ENCODE data around the gene PAX5.

Gene PAX5

DNA sequence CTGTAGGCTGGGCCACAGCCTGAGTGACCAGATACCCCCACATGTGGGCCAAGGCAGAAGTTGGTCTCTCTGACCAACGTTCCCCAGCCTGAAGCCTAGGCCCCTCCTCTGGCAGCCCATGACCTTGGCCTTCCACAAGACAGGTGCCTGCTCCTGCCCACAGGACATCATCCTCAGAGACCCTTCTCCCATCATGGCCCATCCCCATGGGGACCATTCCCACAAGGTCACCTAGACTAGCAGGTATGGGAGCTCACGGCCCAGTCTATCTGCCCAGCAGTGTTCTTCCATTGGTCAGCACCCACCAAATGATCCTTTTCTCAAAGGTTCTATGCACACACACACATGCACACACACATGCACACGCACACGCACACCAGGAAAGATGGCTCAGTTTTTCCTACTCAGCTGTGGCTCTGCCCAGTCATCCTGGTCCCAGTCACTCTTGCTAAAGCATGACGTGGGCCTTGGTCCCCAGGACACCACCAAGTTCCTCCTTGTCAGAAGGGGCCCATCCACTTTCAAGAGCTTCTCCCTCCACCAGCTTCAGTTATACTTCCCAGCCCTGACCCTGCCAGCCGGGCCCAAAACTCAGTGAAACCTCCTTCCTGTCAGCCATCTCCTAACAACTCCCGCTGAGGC lies 65.4 kb downstream of the PAX5 start:
- DNase-seq (ENCODE audit: low read depth, low spot score), result no peak

DNA sequence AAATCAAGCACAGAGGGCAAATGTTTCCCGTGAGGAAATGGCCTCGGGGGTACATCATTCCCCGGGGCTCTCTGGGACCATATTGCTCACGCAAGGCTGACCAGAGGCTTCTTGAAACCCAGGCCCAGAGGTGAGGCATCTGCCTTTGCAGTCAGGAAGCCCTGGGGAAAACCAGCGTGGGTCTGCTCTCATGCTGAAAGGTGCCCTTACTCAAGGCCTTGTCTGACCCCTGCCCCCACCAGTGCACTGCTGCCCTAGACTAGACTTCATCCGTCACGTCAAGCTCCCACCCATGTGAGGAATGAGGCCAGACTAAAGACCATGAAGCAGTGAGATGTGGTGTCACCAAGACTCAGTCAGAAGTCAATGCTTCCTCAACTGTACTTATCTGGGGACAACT lies 66.1 kb downstream of the PAX5 start:
- H3K4me3 ChIP-seq (ENCODE audit: low read length), result no peak overlapping the region
- no peak for DNase-seq (ENCODE audit: low read depth, low spot score)

More for the DNA sequence above, 65.4 kb downstream of the PAX5 start:
- H3K4me3 ChIP-seq (ENCODE audit: low read length), result no peak overlapping the region

DNA sequence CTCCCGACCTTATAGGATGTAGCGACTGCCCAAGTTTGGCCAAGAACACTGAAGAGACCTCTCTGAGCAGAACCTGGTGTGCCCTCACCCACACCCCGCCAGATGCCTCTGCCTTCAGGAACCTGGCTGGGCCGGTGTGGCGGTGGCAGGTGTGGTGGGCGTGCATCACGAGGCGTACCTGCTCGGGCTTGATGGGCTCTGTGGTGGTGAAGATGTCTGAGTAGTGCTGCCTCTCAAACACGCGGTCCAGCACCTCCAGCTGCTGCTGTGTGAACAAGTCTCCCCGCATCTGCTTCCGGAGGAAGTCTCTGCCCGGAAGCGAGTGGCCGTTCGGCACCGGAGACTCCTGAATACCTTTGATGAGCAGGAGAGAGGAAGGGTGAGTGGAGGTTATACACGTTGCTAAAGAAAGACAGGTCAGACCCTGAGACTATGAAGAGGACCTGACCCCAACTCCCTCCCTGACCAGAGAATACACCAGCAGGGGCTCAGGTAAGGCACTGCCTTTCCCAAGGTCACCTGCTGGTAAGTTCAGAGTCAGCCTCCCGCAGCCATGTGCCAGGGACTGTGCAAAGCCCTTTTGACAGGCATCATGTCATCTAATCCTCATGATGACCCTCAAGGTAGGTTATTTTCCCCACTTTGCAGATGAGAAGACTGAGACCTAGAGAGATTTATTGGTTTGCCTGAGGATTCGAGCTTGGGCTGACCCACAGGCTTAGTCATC lies 67.5 kb downstream of the PAX5 start:
- no peak for DNase-seq (ENCODE audit: low read depth, low spot score)
- H3K4me3 ChIP-seq (ENCODE audit: low read length), result no peak overlapping the region

DNA sequence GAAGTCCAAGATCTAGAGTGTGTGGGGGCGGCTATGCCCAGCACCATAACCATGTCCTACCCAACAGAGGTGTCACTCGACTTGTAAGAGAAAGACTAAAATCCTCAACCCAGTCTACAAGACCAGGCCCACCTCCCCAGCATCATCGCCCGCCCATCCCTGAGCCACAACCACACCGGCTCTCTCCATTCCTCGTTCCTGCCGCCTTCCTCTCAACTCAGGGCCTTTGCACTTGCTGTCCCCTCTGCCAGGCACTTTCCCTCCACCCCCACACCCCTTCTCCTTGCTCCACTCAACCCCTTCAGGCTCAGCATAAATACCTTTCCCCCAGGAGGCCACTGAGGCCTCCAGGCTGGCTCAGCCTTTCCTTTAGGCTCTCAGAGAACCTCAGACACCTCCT lies 69.3 kb downstream of the PAX5 start:
- H3K4me3 ChIP-seq (ENCODE audit: low read length), result no peak overlapping the region
- DNase-seq (ENCODE audit: low read depth, low spot score), result no peak

DNA sequence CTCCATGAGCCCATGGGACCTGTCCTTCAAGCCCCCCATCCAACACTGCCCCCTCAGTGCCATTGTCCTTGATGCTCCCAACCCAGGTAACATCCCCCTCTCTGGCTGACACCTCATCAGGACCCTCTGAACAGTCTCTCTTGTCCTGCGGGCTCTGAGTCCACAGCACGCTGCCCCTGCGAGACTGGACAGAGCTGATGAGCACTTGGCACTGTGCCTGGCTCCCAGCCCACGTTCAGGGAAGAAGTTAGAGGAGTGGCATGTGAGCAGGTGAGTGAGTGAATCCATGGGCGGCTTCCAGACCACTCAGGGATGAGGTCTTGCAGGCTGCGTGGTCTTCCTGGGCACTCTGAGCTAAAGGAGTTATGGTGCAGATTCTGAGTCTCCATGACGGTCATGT lies 70.7 kb downstream of the PAX5 start:
- H3K4me3 ChIP-seq (ENCODE audit: low read length), result no peak overlapping the region
- DNase-seq (ENCODE audit: low read depth, low spot score), result no peak

DNA sequence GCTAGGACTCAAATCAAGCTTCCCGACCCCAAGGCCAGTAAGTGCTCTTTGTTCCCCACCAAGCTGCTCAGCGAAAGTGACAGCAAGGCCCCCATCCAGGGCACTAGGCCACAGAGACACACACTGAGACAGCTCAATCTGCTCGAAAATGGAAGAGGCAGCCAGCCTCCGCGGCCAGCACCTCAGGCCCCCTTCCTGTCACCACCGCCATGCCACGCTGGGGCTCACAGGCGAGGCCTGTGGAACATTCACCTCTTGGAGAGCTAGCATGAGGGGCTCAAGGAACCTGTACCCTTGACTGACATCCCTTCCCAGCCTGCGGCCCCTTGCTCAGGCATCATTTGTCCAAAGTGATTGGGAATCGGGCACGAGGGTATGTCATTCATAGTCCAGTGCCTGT lies 71.4 kb downstream of the PAX5 start:
- H3K4me3 ChIP-seq (ENCODE audit: low read length), result no peak overlapping the region
- no peak for DNase-seq (ENCODE audit: low read depth, low spot score)

DNA sequence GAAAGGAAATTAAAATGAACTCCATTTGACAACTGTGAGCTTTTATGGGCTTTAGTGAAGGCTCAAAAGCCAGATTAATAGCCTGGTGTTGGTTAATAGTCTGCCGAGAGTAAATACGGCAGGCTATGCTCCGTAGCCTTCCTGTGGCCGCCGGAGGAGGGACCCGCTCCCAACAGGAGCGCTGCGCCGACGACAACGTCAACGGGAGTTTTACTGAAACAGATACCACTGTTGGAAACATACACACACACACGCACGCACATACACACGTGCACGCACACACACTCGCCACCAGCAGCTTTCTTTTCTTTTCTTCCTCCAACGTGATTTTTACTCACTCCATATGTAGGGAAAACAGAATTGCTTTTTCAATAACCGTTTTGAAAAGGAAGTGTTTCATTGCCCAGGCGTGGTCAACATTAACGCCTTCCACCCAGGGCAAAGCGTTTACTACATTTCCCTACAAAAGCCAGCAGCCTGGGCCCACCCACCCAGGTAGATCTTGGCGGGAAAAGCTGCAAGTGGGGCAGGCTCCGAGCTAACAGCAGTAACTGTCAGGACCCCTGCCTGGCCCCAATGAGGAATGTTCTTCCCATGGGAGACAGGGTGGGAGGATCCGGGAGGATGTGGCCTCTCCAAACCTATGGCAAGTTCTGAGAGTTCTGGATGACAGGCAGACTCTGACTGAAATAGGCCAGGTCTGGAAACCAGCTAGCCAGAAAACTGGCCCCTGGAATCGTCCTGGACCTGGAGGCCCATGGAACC lies 72.3 kb downstream of the PAX5 start:
- no peak overlapping the region for H3K4me3 ChIP-seq (ENCODE audit: low read length)
- no peak for DNase-seq (ENCODE audit: low read depth, low spot score)

DNA sequence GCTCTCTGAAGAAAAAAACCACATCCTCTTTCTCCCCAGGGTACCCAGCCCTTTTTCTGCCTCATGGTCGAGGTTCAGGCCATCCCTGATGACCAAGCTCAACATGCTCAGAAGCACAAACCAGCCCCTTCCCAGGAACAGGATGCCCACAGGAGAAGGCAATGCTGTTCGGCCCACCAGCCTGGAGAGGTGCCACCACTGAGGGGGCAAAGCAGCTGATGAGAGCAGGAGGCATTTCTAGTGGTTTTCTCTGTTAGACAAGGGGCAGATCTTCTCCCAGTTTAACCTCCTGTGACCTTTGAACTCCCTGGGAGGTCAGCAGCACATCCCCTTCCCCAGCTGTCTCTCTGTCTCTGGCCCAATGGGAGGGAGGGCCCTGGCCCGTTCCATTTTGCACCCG lies 73.0 kb downstream of the PAX5 start:
- DNase-seq (ENCODE audit: low read depth, low spot score), result no peak

DNA sequence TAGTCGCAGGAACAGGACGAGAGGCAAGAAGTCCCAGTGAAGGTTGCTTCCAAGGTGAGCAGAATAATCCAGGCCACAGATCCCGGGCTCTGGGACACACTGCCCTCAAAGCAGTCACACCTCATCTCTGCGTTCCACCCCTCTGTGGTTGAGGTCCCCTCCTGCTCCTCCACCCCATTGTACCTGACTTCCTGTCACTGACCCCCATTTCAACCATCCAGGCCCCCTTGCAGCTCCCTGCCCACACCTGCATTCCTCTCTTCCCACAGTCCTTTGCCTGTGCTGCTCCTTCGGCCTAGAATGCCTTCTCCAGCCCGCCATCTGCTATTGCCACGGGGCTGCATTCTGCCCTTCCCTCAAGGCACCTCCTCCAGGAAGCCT lies 73.5 kb downstream of the PAX5 start:
- no peak for DNase-seq (ENCODE audit: low read depth, low spot score)
- no peak overlapping the region for H3K4me3 ChIP-seq (ENCODE audit: low read length)

More for the DNA sequence above, 73.0 kb downstream of the PAX5 start:
- H3K4me3 ChIP-seq (ENCODE audit: low read length), result no peak overlapping the region

DNA sequence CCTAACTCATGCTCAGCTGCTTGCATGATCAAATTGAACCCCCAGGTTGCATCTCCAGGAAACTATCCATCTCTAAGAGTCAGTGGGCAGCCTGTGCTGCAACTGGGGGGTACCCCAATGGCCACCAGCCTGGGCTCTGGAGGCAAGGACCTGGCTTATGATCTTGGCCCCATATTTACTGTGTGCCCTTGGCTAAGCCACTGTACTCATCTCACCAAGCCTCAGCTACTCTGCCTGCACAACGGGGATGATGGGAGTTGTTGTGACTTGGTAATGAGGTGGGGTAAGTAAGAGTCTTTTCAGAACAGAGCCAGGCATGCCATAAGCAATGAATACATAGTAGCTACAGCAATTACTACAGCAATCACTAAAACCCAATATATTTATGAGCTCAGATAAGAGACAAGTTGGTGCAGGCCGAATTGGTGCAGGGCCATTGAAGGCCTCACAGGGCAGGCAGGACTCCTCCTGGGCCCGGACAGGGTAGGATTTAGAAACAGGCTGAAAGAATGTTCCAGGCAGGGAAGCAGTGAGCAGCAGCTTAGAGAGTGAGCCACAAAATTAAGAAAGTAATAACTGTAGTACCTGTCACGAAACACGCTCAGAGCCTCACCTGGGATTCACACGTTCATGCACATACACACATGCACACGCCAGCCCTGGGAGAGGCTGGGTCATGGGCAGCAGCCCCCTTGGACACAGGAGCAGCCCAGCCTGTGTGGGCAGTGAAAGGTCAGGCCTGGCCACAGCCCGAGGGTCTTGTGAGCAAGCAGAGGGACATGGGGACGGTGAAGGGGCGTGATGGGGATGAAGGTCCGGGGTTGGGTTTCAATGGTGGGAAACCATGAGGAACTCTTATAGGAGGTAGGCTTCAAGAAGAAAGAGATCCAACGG lies 74.1 kb downstream of the PAX5 start:
- DNase-seq (ENCODE audit: low read depth, low spot score), result no peak

DNA sequence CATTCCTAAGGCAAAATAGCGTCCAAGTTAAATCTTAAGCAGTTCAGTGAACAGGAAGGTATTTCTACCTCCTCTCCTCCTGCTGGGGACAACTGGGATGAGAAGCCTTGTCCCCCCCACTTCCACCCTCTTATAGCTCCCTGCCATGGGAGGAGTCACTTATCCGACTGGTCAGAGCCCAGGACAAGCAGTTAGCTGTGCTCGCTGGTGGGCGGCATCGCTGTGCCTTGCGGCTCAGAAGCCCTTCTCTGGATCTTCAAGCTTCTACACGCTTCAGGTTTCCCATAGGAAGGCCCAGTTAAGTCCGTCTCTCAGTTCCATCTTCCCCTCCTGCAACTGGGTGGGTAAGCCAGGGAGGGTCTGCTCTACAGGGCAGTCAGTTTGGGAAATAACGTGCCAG lies 77.2 kb downstream of the PAX5 start:
- H3K4me3 ChIP-seq (ENCODE audit: low read length), result no peak overlapping the region
- DNase-seq (ENCODE audit: low read depth, low spot score), result no peak

More for the DNA sequence above, 74.1 kb downstream of the PAX5 start:
- no peak overlapping the region for H3K4me3 ChIP-seq (ENCODE audit: low read length)

DNA sequence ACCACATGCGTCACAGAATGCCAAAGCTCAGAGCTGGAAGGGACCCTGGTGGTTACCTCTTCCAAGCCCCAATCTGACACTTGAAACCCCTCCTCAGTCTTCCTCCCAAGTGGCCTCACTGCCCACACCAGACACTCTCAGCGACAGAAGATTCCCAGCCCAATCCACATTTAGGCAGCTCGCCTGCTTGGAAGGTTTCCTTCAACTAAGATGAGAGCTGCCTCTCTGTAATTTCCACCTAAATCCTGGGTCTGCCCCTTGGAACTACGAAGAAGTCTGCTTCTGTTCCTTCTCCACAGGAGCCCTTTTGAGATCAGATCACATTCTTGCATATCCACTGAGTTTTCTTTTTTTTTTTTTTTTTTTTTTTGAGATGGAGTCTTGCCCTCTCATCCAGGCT lies 83.7 kb downstream of the PAX5 start:
- DNase-seq (ENCODE audit: low read depth, low spot score), result no peak
- H3K4me3 ChIP-seq (ENCODE audit: low read length), result no peak overlapping the region

DNA sequence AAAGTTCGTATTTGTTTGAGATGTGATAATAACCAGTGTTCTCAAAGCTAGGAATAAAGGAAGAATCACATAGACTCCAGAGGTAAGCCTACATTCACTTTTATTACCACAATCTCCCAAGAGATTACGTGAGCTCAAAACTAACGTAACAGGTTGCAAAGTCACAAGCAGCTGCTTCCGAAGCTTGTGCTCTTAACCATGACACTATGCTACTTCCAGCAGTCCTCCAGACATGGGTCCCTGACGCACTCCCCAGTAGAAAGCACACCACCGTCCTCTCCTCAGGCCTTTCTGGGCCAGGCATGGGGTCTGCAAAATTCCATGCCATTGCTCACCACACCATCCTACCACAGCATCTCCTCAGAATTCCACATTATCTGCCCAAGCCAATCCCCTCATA lies 84.6 kb downstream of the PAX5 start:
- H3K4me3 ChIP-seq (ENCODE audit: low read length), result no peak overlapping the region
- DNase-seq (ENCODE audit: low read depth, low spot score), result no peak

DNA sequence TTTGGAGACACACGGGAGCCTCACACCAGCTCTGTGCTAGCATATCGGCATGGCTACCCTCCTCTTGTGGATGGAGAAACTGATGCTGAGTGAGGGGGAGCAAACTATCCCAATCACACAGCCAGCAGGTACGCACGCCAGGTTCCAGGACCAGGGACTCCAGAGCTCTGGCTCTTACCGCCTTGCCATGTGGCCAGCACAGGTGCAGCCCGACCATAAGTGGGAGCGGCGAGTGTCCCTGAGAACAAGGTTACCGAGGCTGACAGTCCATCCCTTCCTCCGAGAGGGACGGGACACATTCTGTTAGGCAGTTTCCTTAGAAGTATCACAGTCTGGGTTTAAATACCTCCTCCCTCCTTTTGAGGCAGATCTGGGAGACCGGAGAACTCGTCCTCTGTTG lies 86.0 kb downstream of the PAX5 start:
- no peak overlapping the region for H3K4me3 ChIP-seq (ENCODE audit: low read length)
- DNase-seq (ENCODE audit: low read depth, low spot score), result no peak

DNA sequence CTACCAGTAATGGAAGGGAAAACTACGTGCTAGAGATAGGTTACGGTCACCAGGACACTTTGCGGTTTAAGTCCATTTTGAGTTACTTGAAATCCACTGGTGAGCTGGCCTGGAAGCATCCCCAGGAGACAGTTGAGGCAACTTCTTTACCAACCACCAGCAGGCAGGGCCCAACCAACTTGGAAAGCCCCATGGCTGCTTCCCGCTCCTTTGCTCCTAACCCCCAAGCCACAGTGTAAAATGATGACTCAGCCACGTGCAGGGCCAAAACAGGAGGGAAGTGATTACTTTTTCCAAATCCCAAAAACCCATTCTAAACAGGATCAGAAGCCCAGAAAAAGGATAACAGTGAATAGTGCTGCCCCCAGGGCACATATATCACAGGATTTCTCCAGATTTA lies 87.4 kb downstream of the PAX5 start:
- DNase-seq (ENCODE audit: low read depth, low spot score), result no peak
- no peak overlapping the region for H3K4me3 ChIP-seq (ENCODE audit: low read length)

DNA sequence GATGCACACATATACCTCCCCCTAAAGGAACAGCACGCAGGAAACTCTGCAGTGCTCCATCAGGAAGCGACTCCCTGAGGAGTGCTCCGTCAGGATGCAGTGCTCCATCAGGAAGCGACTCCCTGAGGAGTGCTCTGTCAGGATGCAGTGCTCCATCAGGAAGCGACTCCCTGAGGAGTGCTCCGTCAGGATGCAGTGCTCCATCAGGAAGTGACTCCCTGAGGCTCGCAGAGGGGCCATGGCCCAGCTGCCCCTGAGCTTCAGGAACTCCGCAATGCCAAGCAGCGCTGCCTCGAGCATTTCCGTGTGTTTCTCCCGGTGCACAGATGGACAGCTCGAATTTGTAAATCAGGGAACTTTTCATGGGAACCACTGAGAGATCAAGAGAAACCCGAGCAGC lies 88.1 kb downstream of the PAX5 start:
- no peak for DNase-seq (ENCODE audit: low read depth, low spot score)
- H3K4me3 ChIP-seq (ENCODE audit: low read length), result no peak overlapping the region

DNA sequence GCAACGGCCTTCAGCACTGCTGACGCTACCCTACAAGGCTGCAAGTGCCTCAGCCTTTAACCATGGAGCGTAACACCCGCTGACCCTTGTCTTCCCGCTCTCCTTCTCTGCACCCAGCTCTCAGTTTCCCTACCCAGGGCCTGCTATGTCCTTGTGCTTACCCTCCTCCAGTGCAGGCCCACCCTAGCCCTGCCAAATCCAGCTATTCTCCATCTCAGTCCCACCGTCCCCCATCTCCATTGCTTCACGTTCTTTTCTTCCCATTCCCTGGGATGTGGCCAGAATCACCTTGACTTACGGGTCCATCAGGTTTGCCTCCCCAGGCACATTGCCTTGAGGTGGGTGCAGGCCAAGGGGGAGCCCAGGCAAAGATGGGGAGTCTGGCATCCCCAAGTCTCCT lies 91.2 kb downstream of the PAX5 start:
- no peak for DNase-seq (ENCODE audit: low read depth, low spot score)
- no peak overlapping the region for H3K4me3 ChIP-seq (ENCODE audit: low read length)

DNA sequence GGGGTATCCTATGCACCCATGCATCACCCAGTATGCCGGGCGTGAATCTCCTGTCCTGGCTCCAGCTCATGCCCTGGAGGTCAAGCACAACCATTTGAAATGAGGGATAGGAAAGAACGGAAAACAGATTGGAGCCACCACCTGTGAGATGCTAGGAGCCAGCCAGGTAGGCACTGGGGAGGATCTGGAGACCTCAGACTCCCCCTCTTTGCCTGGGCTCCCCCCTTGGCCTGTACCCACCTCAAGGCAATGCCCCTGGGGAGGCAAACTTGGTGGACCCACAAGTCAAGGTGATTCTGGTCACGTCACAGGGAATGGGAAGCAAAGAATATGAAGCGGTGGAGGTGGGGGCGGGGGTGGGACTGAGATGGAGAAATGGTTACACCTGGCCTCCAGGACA lies 92.6 kb downstream of the PAX5 start:
- H3K4me3 ChIP-seq (ENCODE audit: low read length), result no peak overlapping the region
- DNase-seq (ENCODE audit: low read depth, low spot score), result no peak

DNA sequence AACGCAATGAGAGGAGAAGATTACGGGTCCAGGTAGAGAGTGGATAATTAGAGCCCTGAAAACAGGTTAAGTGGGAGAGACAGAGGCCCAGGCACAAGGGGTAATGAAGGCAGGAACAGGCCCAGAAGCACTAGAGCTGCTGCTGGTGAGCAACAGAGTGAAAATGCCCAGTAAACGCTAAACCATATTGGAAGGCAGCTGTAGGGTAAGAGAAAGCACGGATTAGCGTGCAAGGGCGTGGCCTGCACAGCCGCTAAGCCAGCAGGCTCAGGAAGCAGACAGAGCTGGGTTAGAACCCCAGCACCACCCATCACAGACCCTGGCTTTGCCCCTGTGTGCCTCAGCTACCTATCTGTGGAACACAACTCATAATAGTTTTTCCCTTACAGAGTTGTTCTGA lies 93.2 kb downstream of the PAX5 start:
- DNase-seq (ENCODE audit: low read depth, low spot score), result no peak
- no peak overlapping the region for H3K4me3 ChIP-seq (ENCODE audit: low read length)

DNA sequence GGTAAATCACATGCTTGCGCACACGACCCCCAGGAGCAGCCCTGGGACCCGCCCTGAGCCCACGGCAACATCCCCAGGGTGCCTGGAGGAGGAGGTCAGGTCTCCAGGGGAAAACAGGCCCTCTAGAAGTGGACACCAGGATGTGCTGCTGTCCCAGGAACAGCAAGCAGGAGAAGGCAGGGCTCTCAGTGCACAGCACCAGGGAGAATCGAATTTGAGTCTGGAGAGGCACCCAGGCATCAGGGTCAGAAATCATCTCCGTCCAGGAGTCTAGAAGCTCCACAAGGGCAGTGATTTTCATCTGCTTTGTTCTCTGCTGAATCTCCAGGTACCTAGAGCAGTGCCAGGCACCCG lies 93.6 kb downstream of the PAX5 start:
- DNase-seq (ENCODE audit: low read depth, low spot score), result no peak
- no peak overlapping the region for H3K4me3 ChIP-seq (ENCODE audit: low read length)

Measured in Jurkat, Clone E6-1 (cell line).